Colon (tissue), 2 donors: Measurements from ENCODE around the gene SLC25A21.
A peak's percentile ranks its signal among the peaks of the same experiment; 100 is the strongest.
"Not testable (repeated sequence)": the region's sequence is repeated elsewhere in the genome, so short reads cannot be mapped to it uniquely, and the experiment has no call there.

Experiments used
- FAIRE-seq: peaks from 2 replicates; lab custom pipeline; 2012; peaks lifted over from hg19 to GRCh38; lab: Jason Lieb, UNC
- donor health status: control.
- donor health status: control.

Gene SLC25A21

DNA sequence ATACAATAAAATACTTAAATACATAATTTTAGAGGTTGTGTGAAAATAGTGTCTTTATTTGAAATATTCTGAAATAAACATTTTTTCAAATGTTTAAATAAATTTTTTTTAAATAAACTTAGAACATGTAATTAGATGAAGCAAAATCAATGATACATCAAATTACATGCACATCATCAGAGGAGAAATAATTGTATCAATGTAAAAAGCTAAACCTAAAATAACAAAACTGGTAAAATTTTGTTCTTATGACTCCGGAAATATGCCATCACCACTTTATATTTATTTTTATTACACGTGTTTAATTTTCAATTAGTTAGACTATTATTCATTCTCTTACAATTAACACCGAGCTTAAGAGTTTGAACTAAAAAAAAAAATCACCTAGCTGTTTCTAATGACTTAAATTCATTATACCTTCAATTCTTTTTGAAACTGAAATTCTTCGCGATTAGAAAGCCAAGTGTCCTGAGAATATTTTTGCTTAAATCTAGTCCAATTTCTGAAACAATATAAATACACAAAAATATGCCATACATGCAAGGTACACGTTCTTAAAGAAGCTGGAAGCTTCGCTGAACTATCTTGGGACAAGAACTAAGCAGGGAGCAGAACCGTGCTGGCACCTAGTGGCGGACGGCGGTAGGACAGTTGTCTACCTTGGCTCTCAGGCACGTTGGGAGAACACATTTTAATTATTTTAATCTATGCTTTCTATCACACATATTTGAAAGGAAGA lies 230.5 kb downstream of the SLC25A21 start:
- peak; percentile 82 for FAIRE-seq

DNA sequence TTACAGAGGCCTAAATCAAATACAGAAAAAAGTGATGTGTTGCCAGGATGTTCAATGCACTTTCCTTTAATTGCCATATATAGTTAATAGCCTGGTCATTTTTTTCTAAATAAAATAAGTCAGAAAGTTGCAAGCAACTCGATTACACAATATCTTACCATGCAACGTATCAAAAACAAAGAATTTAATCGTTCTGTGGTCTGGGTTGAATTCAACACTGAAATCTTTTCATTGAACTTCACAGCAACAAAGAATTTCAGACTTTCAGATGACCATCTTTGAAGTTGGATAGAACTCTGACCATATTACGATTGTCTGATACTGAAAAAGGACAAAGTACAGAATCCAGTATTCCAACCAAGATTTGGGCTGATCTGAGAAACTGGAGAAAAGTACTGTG lies 231.9 kb downstream of the SLC25A21 start:
- no peak for FAIRE-seq

DNA sequence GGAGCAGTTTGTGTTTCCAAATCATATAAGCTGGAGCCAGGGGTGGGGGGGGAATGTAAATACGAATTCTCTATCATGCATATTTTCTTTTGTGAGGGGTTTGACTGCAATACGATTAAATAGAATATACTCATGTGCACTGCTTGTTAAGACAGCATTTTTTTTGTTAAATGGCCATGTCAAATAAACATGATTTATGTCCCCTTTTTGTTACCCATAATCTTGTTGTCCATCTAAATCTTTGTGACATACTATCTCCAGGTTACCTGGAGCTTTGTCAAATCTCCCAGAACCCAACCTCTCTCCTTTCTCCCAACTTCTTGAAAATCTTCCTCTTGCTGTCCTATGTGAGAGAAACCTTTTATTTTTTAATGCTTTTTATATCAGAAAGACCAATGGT lies 233.1 kb downstream of the SLC25A21 start:
- FAIRE-seq, result no peak

DNA sequence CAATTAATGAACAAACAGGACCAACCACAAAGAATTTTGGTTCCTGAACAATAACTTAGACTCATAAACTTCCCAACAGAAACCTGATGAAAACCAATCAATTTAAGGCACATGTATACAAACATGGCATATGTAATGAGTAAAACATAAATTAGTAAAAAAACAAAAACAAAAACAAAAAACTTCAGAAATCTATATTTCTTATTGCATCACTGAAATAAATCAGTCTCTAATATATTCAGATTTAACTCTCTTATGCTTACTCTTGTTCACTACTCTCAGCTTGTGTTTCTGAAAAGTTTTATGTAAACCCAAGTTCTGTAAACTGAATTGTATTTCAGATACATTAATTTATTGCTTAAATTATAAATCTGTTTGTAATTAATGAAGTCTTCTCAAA lies 233.7 kb downstream of the SLC25A21 start:
- FAIRE-seq, result no peak

DNA sequence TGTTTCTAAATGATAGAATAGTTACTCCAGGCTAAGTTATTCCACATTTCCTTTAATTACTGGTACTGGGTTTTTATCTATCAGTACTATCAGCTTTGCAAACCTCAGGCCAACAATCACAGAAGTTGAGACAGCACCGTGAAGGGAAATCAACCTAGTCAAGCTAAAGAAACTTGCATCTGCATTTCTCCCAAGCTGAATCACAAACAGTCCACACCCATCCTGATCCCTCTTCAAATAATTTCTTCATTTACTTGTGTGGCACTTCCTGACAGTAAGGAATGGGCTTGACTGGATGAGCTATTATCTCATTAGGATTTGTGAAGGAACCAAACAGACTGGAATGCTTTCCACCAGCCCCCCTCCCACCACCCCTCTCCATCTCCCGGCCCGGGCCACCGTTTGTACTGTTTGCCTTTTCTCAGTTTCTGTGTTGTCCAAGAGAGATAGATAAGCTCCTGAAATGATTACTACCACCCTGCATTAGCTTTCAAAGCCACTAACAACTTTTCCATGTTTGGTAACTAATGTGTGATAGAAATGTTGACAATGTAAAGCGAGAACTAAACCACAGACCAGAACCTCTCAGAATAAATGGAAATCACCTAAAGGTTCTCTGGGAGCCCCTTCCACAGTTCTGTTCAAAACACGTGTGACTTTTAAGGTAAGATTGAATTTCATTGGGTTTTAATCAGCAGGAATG lies 236.3 kb downstream of the SLC25A21 start:
- FAIRE-seq, result no peak

DNA sequence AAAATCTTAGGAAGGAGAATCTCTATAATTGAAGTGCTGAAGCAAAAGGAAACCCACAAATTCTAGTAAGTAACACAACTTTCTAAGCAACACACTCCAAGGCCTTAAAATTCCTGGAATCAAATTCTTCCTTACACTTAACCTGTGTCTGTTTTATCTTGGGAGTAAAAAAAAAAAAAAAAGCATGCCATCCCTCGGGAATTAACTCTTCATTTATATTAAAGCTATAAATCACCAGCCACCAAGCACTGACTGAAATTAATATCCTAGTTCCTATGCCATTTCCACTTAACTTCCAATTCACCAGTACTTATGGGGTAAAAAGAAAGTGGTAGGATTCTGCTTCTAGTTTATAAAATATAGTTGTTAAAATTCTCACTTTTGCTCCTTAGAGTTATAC lies 238.1 kb downstream of the SLC25A21 start:
- no peak for FAIRE-seq

DNA sequence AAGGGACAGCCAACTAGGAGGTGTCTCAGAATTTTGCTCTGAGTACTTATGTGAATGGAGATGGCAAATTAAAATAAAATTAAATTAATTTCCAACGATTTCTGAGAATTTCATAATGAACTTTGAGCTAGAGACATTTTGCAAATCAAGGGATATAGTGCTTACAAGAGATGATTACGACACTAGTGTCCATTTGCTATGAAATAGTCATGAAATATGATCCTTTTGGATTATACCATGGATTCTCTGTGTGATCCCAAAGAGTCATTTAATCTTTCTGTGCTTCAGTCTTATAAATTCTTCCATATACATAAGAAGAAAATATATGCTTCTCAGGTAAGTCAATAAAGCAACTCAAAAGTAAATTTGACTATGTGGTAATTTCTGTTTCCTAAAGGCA lies 240.6 kb downstream of the SLC25A21 start:
- no peak for FAIRE-seq

DNA sequence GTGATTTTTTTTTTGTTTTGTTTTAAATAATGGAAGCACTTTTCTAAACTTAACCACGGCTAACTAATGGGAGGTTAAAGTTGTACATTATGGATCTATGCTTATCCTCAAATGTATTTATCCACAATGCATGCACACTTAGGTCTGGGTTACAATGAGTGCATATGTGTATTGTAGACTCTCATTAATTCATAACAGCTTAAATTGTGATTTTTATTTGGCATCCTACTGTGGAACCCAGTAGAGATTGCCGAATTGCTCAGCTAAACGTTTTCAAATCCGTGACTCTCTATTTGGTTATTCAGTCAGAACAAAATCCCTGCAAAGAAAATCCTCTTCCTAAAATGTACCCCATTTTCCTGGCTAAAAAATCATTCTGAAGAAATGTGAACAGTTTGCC lies 244.0 kb downstream of the SLC25A21 start:
- FAIRE-seq, result no peak

DNA sequence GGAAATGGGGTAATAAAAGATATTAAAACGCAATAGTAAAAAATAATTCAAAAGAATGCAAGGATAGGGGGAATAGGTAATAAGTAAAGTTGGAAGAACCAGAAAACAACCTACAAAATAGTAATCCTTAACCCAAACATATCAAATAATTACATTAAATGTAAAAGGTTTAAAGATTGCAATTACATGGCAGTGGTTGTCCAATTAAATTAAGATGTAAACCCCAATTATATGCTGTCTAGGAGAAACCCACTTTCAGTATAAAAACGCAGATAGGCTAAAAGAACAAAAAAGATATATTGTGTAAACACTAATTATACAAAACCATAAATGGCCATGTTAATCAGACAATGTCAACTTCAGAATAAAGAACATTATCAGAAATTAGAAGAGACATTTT lies 247.3 kb downstream of the SLC25A21 start:
- FAIRE-seq, result no peak

DNA sequence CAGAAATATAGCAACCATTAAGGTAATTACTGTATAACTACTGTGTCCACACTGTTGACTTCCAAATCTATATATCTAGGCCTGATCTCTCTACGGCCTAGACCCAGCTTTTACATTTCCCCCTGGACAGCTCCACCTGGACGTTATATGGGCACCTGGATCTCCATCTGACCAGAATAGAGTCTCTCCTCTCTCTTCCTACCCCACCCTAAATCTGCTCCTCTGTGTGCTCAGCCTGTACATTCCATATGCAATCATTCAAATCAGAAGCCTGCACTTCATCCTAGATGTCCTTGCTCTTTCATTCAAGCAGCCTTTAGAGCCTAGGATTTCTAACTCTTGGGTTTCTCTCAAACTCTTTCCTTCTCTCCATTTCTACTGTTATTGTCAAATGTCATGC lies 255.7 kb downstream of the SLC25A21 start:
- no peak for FAIRE-seq

DNA sequence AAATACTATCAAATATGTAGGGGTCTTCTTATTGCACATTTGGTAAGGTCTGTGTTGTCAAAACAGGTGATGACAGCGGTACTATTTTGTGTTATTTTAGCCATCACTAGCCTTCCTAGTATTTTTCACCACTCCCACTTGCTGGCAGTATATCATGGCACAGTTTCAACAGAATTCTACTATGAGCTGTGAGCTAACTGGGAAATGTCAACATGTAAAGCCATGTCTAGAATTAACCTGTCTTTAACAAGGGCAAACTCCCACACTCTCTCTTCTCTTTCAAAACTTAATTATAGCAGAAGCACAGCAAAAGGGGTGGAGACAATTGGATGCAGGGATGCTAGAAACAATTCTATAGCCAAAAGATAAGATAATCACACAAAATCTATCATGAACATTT lies 257.3 kb downstream of the SLC25A21 start:
- no peak for FAIRE-seq

DNA sequence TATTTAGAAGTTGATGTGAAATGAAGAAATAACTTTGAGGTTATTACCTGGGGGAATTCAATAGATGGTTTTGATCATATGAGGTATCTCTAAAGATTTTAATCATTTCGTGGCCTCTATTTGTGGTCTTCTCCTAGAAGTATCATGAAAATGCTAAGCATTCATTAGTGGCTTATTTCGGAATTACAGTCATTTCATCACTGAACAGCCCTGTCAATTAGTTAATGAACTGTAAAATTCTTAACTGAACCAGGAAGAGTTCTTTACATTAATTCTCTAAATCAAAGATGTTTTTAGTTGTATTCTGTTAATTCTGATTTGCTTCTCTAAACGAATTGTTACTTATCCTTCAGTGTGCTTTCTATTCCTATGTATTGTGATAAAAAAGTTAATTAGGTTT lies 261.8 kb downstream of the SLC25A21 start:
- no peak for FAIRE-seq

DNA sequence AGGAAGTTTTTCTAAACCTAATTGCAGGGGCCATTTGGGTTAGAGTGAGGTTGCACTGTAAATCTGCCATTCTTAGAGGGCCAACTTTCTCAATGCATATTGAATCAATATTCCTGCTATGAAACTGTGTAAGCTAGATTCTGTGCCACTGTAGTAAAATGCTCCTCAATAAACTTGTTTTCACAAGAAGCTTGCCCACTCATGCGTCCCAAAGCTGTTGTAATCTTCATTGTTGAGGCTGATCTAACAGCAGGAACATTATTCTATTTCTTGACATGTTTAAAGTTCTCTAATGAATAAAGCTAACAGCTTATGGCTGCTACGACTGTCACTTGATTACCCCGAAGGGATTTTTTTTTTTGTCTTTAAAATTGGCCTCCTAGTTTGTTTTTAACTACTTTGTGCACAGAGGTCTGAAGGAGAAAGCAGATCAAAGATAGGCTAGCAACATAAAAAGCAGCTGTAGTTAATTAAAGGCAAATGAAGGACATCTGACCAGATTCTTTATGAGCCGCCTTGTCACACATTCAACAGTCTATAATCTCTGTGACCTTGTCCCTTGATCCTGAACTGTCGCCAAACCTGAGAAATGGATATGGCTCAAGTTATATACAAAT lies 267.0 kb downstream of the SLC25A21 start:
- FAIRE-seq, result no peak

DNA sequence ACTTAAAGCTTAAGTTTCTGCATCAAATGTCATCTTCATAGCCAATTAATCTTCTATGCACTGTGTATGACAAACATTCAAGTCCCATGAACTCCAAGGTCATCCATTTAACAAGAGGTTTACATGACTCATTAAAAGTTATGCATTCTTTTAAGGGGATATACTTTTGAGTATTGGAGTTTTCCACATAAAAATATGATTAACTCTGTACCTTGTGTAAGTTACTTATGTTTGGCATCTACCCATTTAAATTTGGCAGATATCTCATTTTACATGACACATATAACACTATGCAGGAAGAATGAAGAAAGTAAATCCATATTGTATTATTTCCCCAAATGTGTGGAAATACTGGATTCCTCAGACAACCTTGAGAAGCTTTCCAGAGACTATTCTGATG lies 270.5 kb downstream of the SLC25A21 start:
- FAIRE-seq, result no peak

DNA sequence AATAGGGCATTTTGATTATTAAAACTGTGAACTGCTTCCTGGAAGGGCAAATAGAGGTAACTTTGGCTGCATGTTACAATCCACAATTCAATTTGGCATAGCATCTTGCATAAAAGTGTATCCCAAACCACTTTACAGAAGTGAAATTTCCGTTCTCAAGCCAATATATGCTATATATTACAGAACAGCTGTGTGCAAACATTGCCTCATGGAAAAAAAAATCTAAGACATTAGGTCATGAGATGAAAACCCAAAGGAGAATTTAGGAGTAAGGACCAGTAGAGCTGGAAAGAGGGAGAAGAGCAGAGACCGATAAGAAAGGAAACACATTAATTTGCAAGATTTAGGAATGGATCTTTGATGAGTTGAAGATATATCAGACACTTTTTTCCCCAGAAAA lies 271.6 kb downstream of the SLC25A21 start:
- FAIRE-seq, result no peak

DNA sequence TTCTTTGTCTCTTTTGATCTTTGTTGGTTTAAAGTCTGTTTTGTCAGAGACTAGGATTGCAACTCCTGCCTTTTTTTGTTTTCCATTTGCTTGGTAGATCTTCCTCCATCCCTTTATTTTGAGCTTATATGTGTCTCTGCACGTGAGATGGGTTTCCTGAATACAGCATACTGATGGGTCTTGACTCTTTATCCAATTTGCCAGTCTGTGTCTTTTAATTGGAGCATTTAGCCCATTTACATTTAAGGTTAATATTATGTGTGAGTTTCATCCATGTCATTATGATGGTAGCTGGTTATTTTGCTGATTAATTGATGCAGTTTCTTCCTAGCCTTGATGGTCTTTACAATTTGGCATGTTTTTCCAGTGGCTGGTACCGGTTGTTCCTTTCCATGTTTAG lies 276.1 kb downstream of the SLC25A21 start:
- not testable (repeated sequence) for FAIRE-seq

DNA sequence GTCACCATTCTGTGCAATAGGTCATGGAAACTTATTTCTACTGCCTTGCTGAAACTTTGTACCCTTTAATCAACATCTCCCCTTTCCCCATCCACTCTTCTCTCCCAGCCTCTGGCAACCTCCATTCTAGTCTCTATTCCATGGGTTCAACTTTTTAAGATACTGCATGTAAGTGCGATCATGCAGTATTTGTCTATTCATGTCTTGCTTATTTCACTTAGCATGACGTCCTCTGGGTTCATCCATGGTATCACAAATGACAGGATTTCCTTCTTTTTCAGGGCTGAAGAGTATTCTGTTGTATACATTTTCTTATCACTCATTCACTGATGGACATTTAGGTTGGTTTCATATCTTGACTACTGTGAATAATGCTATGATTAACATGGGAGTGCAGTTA lies 288.4 kb downstream of the SLC25A21 start:
- no peak for FAIRE-seq

DNA sequence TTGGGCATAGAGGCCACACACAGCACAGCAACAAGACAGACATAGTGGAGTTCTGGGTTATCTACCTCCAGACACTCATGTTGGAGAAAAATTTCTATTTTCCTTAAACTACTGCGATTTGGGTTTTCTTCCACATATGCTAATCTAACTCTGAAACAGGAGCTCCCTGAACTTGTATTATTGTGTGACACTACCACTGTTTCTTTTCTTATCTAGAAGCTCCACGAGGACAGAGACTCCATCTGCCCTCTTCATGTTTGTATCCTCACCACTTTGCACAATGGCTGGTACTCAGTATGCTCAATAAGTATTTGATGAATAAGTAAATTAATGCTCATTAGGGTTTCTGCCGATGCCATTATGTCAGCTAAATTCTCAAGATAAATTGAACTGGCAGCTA lies 292.1 kb downstream of the SLC25A21 start:
- FAIRE-seq, result no peak

DNA sequence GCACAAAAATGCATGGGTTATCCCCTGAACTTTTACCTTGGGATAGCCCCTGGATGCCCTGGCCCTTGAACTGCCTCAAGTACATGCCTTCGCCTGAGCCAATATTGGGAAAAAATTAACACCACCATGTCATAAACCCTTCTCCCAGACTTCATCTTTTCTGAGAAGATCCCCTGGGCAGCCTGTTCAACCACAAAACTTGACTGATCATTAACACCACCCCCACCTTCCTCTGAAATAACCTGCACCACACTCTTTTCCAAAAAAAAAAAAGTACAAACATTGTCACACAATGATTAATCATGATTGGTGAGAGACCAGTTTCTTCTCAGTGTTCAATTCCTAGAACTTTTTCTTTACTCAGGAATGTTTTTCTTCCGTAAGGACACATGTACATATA lies 292.8 kb downstream of the SLC25A21 start:
- no peak for FAIRE-seq

DNA sequence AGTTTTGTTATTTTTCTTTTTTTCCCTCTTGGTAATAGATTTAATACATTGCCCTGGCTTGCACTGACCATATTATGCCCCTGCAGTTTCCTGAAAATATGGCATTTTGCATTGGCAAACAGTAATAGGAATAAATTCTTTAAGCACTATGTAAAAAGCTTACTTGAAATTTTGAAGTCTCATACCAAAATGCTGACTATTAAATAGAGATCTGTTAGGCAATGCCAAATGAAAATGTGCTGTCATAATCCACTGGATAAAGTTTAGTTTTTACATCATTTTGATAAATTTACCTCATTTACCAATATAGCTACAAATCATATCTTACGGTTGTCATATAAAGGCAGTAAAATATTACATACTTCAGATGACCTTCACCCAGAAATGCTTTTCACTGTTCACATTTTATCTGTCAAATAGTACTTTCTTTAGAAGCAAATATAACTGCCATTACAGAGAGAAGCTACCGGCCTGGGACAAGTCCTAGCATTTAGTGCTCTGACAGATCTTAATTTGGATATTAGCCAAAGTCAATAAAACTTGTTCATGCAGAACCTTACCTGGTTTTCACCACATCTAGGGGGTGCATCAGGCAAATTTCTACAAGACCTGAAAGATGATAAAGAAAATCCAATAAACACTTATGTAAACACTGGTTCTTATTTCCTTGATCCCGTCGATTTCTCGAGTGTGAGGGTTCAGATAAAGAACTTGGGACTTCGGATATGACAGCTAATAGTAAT lies 297.8 kb downstream of the SLC25A21 start:
- no peak for FAIRE-seq

DNA sequence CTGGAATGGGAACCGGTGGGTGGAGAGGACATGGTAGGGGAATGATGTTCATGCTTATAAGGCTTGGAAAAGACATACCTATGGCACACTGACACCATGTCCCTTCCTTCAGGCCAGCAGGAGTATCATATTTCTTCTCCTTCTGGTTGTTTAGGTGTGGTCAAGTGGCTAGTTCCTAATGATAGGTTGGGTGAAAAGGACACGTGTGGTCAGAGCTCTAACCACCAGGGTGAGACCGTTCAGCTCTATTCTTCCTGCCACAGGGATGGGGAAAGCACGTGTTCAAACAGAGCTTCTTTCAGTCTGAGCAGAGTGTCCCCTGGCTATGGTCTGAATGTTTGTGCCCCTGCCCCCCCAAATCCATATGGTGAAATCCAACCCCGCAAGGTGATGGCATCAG lies 301.6 kb downstream of the SLC25A21 start:
- FAIRE-seq, result no peak

DNA sequence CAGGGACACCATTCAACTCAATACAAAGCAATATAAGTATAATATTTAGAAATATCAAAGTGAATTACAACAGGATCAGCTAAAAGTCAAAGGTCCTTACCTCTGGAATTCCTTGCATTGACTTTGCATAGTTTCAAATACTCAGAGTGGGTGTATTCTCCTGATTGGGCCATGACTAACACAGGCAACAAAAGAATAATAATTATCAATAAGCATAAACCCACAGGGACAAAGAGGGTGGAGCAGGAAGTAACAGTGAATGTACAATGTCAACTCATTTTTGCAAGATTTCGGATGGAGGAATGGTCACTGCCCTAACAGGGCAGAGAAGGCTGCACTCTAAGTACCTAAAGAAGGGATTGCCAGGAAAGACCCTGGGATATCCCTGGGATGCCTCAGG lies 303.3 kb downstream of the SLC25A21 start:
- FAIRE-seq, result no peak

DNA sequence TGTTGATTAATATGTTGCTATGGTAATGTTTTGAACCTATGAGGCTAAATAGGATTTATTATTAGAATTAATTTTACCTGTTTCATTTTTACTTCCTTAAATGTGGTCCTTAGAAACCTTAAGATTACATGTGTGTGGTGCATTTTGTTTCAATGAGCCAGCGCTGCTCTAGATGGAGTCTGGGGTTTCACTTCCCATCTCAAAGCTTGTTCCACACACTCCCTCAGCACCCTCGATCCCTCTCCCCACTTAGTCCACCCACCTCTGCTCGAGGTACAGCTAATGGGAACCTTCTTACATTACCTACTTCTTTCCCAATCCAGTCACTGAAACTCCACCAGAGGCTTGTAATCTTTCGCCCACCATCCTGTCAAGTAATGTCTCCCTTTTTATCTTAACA lies 305.5 kb downstream of the SLC25A21 start:
- no peak for FAIRE-seq
